ENCODE data around the gene NLGN2. TPM values are rescaled to one million over a fixed set of nuclear protein-coding genes. Genes with fewer than 3 reads are reported as not detected.
"Not testable (repeated sequence)": the region's sequence is repeated elsewhere in the genome, so short reads cannot be mapped to it uniquely, and the experiment has no call there.

Gene NLGN2
- total RNA-seq (2021), result 36.9 and 60.5 TPM in 2 replicates
- percentile 57 among the genes with signal in this experiment for Bru-seq, nascent RNA
- BruChase-seq, experiment 1, labeled RNA remaining after a 2-hour chase, result percentile 81 among the genes with signal in this experiment
- BruChase-seq, experiment 2, labeled RNA remaining after a 6-hour chase, result percentile 93 among the genes with signal in this experiment
- long read RNA-seq, partial matches to known transcripts, result 1 of 20 reads
- long read RNA-seq, other reads (novel, unspliced or antisense), result 19 of 20 reads

GRCh38 chr17:7407485-7408251 lies at the start of gene NLGN2:
Gene NLGN2 (plus strand): TSS chr17:7407845. CDS start chr17:7408256, 411 bp downstream.
- CTCF ChIA-PET, result no interaction called here
- no TSS peak for BruUV-seq (replicated peaks)
- H3K4me3 ChIP-seq (ENCODE audit: low read depth, low read length, poor library complexity, severe bottlenecking), result no peak within 1 kb of the TSS

GRCh38 chr17:7361906-7362305 lies 45.7 kb upstream of the NLGN2 start:
- TF ChIP-seq EZH2 (IDR thresholded peaks at IDR 0.05; ENCODE audit: borderline replicate concordance, low read depth, low read length, poor library complexity, severe bottlenecking) (no peak), CTCF (conservative IDR thresholded peaks at IDR 0.05; ENCODE audit: low read depth, low read length) (no peak)
- BruUV-seq (replicated peaks), result no TSS peak
- no peaks in the 10 kb centered on the region for H3K4me1 ChIP-seq (ENCODE audit: insufficient read depth, low read length, poor library complexity, severe bottlenecking)
- ChIA-PET CTCF (interaction anchor here (1.5 kb wide), 1 partner anchor 42 kb away, joined by 3 read pairs; the partner anchor contains the start of gene TMEM256), POLR2A (ENCODE audit: low non-redundant PET) (no interaction called here)
- intact Hi-C loops (cut with micrococcal nuclease; ENCODE audit: unreplicated experiment), result no loop called here
- no peaks in the 10 kb centered on the region for H3K27me3 ChIP-seq (replicated peaks; ENCODE audit: insufficient read depth, low read depth, low read length, poor library complexity)
- H3K27ac ChIP-seq (ENCODE audit: low read depth, low read length, poor library complexity, severe bottlenecking), result no peak overlapping the region
- H3K36me3 ChIP-seq (ENCODE audit: insufficient read depth, low read length, poor library complexity, severe bottlenecking), result no peaks in the 10 kb centered on the region
- H3K4me3 ChIP-seq (ENCODE audit: low read depth, low read length, poor library complexity, severe bottlenecking), result no peak overlapping the region
- H3K9me3 ChIP-seq (ENCODE audit: low read depth, low read length, poor library complexity, severe bottlenecking), result no peaks in the 10 kb centered on the region
- no peak for DNase-seq (ENCODE audit: low spot score)

More at GRCh38 chr17:7407485-7408251, at the start of gene NLGN2:
- DNase-seq (ENCODE audit: low spot score), result no peak
- intact Hi-C loops (cut with micrococcal nuclease; ENCODE audit: unreplicated experiment), result no loop called here
- TF ChIP-seq EZH2 (IDR thresholded peaks at IDR 0.05; ENCODE audit: borderline replicate concordance, low read depth, low read length, poor library complexity, severe bottlenecking), result no peak
- TF ChIP-seq CTCF (conservative IDR thresholded peaks at IDR 0.05; ENCODE audit: low read depth, low read length), result no peak
- H3K27me3 ChIP-seq (replicated peaks; ENCODE audit: insufficient read depth, low read depth, low read length, poor library complexity), result no peaks in the 10 kb centered on the region
- H3K4me1 ChIP-seq (ENCODE audit: insufficient read depth, low read length, poor library complexity, severe bottlenecking), result peaks cover 17% of the 10 kb centered on the region
- POLR2A ChIA-PET (ENCODE audit: low non-redundant PET), result no interaction called here
- H3K27ac ChIP-seq (ENCODE audit: low read depth, low read length, poor library complexity, severe bottlenecking), result no peak within 1 kb of the TSS
- H3K36me3 ChIP-seq (ENCODE audit: insufficient read depth, low read length, poor library complexity, severe bottlenecking), result peaks cover 13% of the 10 kb centered on the region
- no peaks in the 10 kb centered on the region for H3K9me3 ChIP-seq (ENCODE audit: low read depth, low read length, poor library complexity, severe bottlenecking)

- intact Hi-C loops (cut with micrococcal nuclease; ENCODE audit: unreplicated experiment), result no loop called here
- BruUV-seq (replicated peaks), result no TSS peak
- CTCF ChIA-PET, result no interaction called here
- Histone ChIP-seq H3K36me3 (ENCODE audit: insufficient read depth, low read length, poor library complexity, severe bottlenecking) (no peaks in the 10 kb centered on the region), H3K27ac (ENCODE audit: low read depth, low read length, poor library complexity, severe bottlenecking) (no peak overlapping the region), H3K9me3 (ENCODE audit: low read depth, low read length, poor library complexity, severe bottlenecking) (no peaks in the 10 kb centered on the region), H3K27me3 (replicated peaks; ENCODE audit: insufficient read depth, low read depth, low read length, poor library complexity) (no peaks in the 10 kb centered on the region), H3K4me3 (ENCODE audit: low read depth, low read length, poor library complexity, severe bottlenecking) (no peak overlapping the region), H3K4me1 (ENCODE audit: insufficient read depth, low read length, poor library complexity, severe bottlenecking) (no peaks in the 10 kb centered on the region)
- TF ChIP-seq EZH2 (IDR thresholded peaks at IDR 0.05; ENCODE audit: borderline replicate concordance, low read depth, low read length, poor library complexity, severe bottlenecking), result no peak
- no peak for TF ChIP-seq CTCF (conservative IDR thresholded peaks at IDR 0.05; ENCODE audit: low read depth, low read length)
- no peak for DNase-seq (ENCODE audit: low spot score)
- POLR2A ChIA-PET (ENCODE audit: low non-redundant PET), result no interaction called here
These were observed 44.3 kb upstream of the NLGN2 start for GRCh38 chr17:7363311-7363710.

GRCh38 chr17:7365963-7366362 lies 41.7 kb upstream of the NLGN2 start:
- H3K27ac ChIP-seq (ENCODE audit: low read depth, low read length, poor library complexity, severe bottlenecking); H3K36me3 ChIP-seq (ENCODE audit: insufficient read depth, low read length, poor library complexity, severe bottlenecking); POLR2A ChIA-PET (ENCODE audit: low non-redundant PET); H3K4me3 ChIP-seq (ENCODE audit: low read depth, low read length, poor library complexity, severe bottlenecking); DNase-seq (ENCODE audit: low spot score); H3K9me3 ChIP-seq (ENCODE audit: low read depth, low read length, poor library complexity, severe bottlenecking); CTCF ChIA-PET; BruUV-seq (replicated peaks); H3K4me1 ChIP-seq (ENCODE audit: insufficient read depth, low read length, poor library complexity, severe bottlenecking); H3K27me3 ChIP-seq (replicated peaks; ENCODE audit: insufficient read depth, low read depth, low read length, poor library complexity); intact Hi-C loops (cut with micrococcal nuclease; ENCODE audit: unreplicated experiment): not testable (repeated sequence)
